Astrocyte (in vitro differentiated cells and primary cell): ENCODE results near the gene LARGE1.

ENCODE experiments used
- EZH2 ChIP-seq: IDR thresholded peaks from 2 replicates; pipeline ENCODE4 v1.6.1; 2012; ENCODE audit warnings: mild to moderate bottlenecking, low read length, inconsistent platforms; ENCODE audit not compliant: insufficient read depth
- TF ChIP-seq, protein P1 (sequence below): IDR thresholded peaks from 2 replicates; pipeline ENCODE4 v1.5.1; 2011; ENCODE audit warnings: low read depth, mild to moderate bottlenecking, inconsistent platforms, low read length, moderate library complexity; ENCODE audit not compliant: insufficient read depth

- TF ChIP-seq, protein P1, sequence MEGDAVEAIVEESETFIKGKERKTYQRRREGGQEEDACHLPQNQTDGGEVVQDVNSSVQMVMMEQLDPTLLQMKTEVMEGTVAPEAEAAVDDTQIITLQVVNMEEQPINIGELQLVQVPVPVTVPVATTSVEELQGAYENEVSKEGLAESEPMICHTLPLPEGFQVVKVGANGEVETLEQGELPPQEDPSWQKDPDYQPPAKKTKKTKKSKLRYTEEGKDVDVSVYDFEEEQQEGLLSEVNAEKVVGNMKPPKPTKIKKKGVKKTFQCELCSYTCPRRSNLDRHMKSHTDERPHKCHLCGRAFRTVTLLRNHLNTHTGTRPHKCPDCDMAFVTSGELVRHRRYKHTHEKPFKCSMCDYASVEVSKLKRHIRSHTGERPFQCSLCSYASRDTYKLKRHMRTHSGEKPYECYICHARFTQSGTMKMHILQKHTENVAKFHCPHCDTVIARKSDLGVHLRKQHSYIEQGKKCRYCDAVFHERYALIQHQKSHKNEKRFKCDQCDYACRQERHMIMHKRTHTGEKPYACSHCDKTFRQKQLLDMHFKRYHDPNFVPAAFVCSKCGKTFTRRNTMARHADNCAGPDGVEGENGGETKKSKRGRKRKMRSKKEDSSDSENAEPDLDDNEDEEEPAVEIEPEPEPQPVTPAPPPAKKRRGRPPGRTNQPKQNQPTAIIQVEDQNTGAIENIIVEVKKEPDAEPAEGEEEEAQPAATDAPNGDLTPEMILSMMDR: no peak
- TF ChIP-seq EZH2: no peak
Measured at GRCh38 chr22:33823552-33823951, 96.7 kb downstream of the LARGE1 start.
